22Rv1 (cell line): ENCODE data around the gene OVAAL.

Source experiments
- ZFX ChIP-seq: fragments of 450-650 bp; IDR thresholded peaks from 2 replicates; pipeline ENCODE4 v1.6.1; 2017; ENCODE audit warnings: antibody characterized with exemption, borderline replicate concordance
- TF ChIP-seq, protein P1 (sequence below): fragments of 450-650 bp; IDR thresholded peaks from 2 replicates; pipeline ENCODE4 v1.5.1; 2017; ENCODE audit warnings: mild to moderate bottlenecking

GRCh38 chr1:180584869-180585268 lies 26.1 kb downstream of the OVAAL start:
- TF ChIP-seq, protein P1, sequence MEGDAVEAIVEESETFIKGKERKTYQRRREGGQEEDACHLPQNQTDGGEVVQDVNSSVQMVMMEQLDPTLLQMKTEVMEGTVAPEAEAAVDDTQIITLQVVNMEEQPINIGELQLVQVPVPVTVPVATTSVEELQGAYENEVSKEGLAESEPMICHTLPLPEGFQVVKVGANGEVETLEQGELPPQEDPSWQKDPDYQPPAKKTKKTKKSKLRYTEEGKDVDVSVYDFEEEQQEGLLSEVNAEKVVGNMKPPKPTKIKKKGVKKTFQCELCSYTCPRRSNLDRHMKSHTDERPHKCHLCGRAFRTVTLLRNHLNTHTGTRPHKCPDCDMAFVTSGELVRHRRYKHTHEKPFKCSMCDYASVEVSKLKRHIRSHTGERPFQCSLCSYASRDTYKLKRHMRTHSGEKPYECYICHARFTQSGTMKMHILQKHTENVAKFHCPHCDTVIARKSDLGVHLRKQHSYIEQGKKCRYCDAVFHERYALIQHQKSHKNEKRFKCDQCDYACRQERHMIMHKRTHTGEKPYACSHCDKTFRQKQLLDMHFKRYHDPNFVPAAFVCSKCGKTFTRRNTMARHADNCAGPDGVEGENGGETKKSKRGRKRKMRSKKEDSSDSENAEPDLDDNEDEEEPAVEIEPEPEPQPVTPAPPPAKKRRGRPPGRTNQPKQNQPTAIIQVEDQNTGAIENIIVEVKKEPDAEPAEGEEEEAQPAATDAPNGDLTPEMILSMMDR = no peak
- no peak for TF ChIP-seq ZFX
